Measurements from ENCODE around the gene AP3M1. TPM values are rescaled to one million over a fixed set of nuclear protein-coding genes. Genes with fewer than 3 reads are reported as not detected.

The AP3M1 gene
- total RNA-seq, 4 donors from 2014 or later: 23.8 to 33.6 (median 26.5) TPM

DNA sequence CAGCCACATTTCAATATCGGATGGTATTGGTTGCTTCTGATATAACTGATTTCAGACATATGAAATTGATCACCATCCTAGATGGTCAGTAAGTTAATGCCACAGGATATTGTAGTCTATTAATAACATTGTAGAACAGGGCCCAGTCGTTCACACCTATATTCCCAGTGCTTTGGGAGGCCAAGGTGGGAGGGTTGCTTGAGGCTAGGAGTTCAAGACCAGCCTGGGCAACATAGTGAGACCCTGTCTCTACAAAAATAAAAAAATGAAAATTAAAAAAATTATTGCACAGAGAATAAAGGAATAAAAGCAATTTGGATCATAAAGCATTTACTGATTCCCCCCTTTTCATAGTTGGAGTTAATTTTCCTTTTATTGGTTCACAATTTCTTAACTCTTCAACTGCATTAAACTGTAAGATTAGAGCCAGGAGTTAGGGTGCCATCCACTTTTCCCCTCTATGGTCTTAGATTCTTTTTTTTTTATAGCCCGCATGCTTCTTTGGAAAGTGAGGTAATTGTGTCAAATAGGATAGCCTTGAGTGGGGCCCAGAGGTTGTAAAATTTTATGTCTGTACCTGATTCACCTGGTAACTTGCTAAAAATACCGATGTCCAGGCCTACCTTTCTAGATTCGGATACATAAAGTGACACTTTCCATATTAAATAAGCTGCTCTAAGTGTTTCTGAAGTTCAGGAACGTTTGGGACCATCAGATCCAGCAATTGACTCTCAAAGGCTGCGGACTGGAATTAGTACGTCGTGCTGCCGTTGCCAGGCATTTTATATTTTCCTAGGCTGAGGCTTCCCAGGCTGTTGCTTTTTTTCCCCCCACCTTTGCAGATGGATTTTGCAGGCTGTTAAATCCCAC, 25.1 kb upstream of the AP3M1 start:
- DNase-seq (ENCODE audit: low spot score) (no peak), ATAC-seq (ENCODE audit: low FRiP score) (no peak)
- TF ChIP-seq, protein P1, sequence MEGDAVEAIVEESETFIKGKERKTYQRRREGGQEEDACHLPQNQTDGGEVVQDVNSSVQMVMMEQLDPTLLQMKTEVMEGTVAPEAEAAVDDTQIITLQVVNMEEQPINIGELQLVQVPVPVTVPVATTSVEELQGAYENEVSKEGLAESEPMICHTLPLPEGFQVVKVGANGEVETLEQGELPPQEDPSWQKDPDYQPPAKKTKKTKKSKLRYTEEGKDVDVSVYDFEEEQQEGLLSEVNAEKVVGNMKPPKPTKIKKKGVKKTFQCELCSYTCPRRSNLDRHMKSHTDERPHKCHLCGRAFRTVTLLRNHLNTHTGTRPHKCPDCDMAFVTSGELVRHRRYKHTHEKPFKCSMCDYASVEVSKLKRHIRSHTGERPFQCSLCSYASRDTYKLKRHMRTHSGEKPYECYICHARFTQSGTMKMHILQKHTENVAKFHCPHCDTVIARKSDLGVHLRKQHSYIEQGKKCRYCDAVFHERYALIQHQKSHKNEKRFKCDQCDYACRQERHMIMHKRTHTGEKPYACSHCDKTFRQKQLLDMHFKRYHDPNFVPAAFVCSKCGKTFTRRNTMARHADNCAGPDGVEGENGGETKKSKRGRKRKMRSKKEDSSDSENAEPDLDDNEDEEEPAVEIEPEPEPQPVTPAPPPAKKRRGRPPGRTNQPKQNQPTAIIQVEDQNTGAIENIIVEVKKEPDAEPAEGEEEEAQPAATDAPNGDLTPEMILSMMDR (IDR thresholded peaks at IDR 0.05): no peak

DNA sequence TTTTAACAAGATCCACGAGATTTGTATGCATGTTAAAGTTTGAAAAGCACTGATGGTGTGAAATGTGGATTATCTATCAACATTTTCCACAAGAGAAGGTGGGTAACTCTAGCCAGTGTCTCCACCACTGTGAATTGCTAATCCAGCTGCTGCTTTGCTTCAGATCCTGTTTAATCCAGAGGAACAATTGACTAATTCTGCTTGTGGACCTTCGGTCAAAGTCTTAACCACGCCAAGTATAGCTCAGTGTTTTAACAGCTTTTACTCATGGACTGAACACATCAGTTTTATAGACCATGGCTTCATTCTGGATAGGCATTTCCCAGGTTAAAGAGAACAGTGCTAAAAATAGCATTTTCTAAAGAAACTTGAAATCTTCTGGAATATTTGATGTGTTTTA, 23.9 kb upstream of the AP3M1 start:
- DNase-seq (ENCODE audit: low spot score) (no peak), ATAC-seq (ENCODE audit: low FRiP score) (no peak)
- TF ChIP-seq, protein P1 (IDR thresholded peaks at IDR 0.05): no peak

DNA sequence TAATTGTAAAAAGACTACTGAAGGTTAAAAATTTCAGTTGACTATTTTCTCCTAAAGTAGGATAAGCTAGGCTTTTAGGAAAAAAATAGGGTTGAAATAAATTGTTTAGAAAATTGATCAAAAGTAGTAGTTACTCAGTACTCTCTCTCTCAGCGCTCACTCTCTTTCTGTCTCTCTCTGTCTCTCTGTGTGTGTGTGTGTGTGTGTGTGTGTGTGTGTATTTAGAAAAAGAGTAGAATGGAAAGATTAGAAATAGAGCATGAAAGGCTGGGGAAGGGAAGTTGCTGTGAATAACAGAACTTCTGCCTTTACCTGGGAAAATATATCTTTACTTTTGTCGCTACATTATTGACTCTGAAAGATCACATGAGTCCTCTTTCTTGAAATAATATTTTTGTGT, 21.0 kb upstream of the AP3M1 start:
- TF ChIP-seq, protein P1 (IDR thresholded peaks at IDR 0.05): no peak
- ATAC-seq (ENCODE audit: low FRiP score) (no peak), DNase-seq (ENCODE audit: low spot score) (no peak)

DNA sequence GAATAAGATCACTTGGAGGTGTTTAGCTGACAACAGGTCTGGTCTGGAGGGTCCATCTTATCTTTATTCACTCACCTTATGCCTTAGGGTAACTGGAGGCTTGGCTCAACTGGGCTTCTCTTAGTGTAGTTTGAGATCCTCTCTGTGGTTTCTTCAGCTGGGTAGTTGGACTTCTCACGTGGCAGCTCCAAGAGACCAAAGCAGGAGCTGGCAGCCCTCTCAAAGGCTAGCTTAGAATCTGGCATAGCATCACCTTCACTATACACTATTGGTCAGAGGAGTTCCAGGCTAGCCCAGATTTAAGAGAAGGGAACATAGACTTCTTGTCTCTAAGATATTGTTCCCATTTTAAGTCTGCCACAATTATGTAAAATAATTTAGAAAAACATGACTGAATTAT, 16.8 kb upstream of the AP3M1 start:
- ATAC-seq (ENCODE audit: low FRiP score) (no peak), DNase-seq (ENCODE audit: low spot score) (no peak)
- TF ChIP-seq, protein P1 (IDR thresholded peaks at IDR 0.05): no peak

DNA sequence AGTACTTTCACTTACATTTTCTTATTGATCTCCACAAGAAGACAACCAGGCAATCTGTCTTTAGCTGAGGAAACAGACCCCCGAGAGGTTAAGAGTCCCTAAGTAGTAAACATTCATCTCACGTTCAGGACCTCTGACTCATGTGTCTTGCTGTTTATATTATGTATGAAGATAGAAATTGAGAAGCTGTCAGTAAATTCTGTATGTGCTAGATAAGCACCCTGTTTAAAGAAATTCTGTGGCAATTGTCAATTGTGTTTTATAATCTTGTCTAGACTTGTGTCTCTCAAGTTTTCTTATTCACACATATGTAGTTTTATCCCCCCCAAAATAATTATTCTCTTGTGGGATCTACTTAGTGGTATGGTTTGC, 14.9 kb upstream of the AP3M1 start:
- DNase-seq (ENCODE audit: low spot score) (no peak), ATAC-seq (ENCODE audit: low FRiP score) (no peak)
- TF ChIP-seq, protein P1 (IDR thresholded peaks at IDR 0.05): no peak

DNA sequence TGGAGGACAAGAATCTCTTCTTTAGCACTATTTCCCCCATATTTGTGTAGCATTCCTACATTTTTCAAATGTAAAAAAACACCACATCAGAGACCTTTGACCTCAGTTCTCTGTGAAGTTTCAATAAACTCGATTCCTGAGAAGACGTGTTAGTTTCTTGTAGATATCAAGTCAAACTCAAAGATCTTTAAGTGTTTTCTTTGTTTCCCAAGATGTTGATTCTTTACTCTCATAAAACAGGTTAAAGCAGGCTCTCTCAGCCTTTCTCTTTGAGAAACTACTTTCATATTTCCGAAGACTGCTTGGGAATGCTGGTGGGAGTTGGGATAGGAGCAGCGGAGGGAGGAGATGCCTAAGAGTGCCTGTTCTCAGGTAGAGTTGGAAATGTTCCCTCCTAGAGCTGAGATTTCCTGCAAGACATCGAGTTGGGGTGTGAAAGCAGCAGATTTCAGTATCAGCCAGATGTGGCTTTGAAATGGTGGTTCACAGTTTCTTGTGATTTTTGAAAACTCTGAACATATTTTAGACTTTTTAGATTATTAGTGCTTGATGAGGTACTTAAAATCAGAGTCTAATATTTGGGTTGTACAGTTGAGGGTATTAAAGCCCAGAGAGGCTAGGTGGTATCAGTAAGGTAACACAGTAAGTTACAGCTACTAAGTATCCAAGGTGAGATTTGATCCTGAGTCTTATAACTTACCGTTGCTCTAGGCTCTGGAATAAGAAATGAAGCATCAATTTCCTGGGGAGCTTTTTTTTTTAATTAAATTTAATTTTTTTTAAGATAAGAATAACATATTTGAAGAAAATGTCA, 14.3 kb upstream of the AP3M1 start:
- ATAC-seq (ENCODE audit: low FRiP score): no peak
- TF ChIP-seq, protein P1 (IDR thresholded peaks at IDR 0.05): no peak
- no peak for DNase-seq (ENCODE audit: low spot score)

Data from omental fat pad (tissue), 4 donors.